HG02885 (cell line): ENCODE measurements around the gene TMX3.
A peak's percentile ranks its signal among the peaks of the same experiment; 100 is the strongest.

Experiments used
- ATAC-seq: cut with Tn5 transposase; IDR thresholded peaks from one replicate; pipeline ENCODE4 v1.9.1; 2021; ENCODE audit warnings: mild to moderate bottlenecking; ENCODE audit not compliant: unreplicated experiment, poor library complexity

TMX3 gene

GRCh38 chr18:68713796-68714195, 1.1 kb downstream of the TMX3 start:
- ATAC-seq: no peak

- ATAC-seq: no peak
Measured at GRCh38 chr18:68713131-68713530, 1.8 kb downstream of the TMX3 start.

GRCh38 chr18:68707646-68708045, 7.3 kb downstream of the TMX3 start:
- ATAC-seq: no peak

- no peak for ATAC-seq
Measured at GRCh38 chr18:68705119-68705518, 9.8 kb downstream of the TMX3 start.

- no peak for ATAC-seq
Measured at GRCh38 chr18:68703326-68703725, 11.6 kb downstream of the TMX3 start.

GRCh38 chr18:68701353-68701752, 13.6 kb downstream of the TMX3 start:
- ATAC-seq: no peak

- no peak for ATAC-seq
Measured at GRCh38 chr18:68699043-68699442, 15.9 kb downstream of the TMX3 start.

GRCh38 chr18:68696937-68697336, 18.0 kb downstream of the TMX3 start:
- ATAC-seq: no peak

GRCh38 chr18:68694316-68694715, 20.6 kb downstream of the TMX3 start:
- ATAC-seq: no peak

GRCh38 chr18:68693091-68693815, 21.7 kb downstream of the TMX3 start:
- no peak for ATAC-seq

GRCh38 chr18:68679528-68679927, 35.4 kb downstream of the TMX3 start:
- no peak for ATAC-seq

- peak; percentile 96 for ATAC-seq
Measured at GRCh38 chr18:68676913-68677312, 38.0 kb downstream of the TMX3 start.

GRCh38 chr18:68667121-68667520, 47.8 kb downstream of the TMX3 start:
- no peak for ATAC-seq

GRCh38 chr18:68666381-68666780, 48.5 kb downstream of the TMX3 start:
- ATAC-seq: no peak

- peak; percentile 50 for ATAC-seq
Measured at GRCh38 chr18:68665628-68666027, 49.3 kb downstream of the TMX3 start.

GRCh38 chr18:68662754-68663153, 52.2 kb downstream of the TMX3 start:
- ATAC-seq: no peak

- no peak for ATAC-seq
Measured at GRCh38 chr18:68660354-68661183, 54.3 kb downstream of the TMX3 start.

- ATAC-seq: no peak
Measured at GRCh38 chr18:68648191-68648590, 66.7 kb downstream of the TMX3 start.

- no peak for ATAC-seq
Measured at GRCh38 chr18:68642003-68642402, 72.9 kb downstream of the TMX3 start.

- ATAC-seq: no peak
Measured at GRCh38 chr18:68640861-68641260, 74.0 kb downstream of the TMX3 start.

GRCh38 chr18:68638613-68639012, 76.3 kb downstream of the TMX3 start:
- ATAC-seq: no peak

GRCh38 chr18:68627812-68628211, 87.1 kb downstream of the TMX3 start:
- no peak for ATAC-seq
